Middle frontal gyrus (tissue), 1 donor: Measurements from ENCODE around the gene NRAS.
A peak's percentile ranks its signal among the peaks of the same experiment; 100 is the strongest.

Experiments
- DNase-seq: peaks from one replicate; pipeline ENCODE4 v3.0.0-alpha.2; 2015; ENCODE audit warnings: low spot score; ENCODE audit errors: extremely low spot score

The NRAS gene

DNA sequence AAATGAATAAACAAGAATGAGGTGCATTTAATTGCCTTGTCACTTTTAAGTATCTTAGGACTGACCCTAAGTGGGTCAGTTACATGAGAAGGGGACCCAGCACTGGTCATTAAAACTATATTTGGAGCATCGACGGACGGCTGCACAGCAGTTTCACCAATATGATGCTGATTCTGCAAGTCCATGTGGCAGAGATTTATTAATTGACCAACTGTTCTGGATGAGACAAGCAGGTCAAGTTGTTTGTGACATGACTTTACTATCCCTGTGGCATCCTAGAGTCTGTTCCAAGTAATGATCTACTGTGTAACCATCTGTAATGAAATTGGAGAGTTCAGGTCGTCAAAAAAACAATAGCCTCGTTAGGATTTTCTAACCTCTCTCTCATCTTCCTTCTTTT is 30.7 kb downstream of the NRAS start:
- DNase-seq: no peak

GRCh38 chr1:114677691-114678090 is 38.9 kb downstream of the NRAS start:
- no peak for DNase-seq

- no peak for DNase-seq
These were observed 40.5 kb downstream of the NRAS start for GRCh38 chr1:114676115-114676514.

DNA sequence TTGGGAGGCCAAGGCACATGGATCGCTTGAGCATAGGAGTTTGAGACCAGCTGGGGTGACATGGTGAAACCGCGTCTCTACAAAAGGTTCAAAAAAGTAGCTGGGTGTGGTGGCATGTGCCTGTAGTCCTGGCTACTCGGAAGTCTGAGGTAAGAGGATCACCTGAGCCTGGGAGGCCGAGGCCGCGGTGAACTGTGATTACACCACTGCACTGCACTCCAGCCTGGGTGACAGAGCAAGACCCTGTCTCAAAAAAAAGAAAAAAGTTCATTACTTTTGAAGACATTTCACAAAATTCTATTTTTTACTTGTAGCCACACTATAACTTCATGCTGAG is 44.7 kb downstream of the NRAS start:
- DNase-seq: no peak

DNA sequence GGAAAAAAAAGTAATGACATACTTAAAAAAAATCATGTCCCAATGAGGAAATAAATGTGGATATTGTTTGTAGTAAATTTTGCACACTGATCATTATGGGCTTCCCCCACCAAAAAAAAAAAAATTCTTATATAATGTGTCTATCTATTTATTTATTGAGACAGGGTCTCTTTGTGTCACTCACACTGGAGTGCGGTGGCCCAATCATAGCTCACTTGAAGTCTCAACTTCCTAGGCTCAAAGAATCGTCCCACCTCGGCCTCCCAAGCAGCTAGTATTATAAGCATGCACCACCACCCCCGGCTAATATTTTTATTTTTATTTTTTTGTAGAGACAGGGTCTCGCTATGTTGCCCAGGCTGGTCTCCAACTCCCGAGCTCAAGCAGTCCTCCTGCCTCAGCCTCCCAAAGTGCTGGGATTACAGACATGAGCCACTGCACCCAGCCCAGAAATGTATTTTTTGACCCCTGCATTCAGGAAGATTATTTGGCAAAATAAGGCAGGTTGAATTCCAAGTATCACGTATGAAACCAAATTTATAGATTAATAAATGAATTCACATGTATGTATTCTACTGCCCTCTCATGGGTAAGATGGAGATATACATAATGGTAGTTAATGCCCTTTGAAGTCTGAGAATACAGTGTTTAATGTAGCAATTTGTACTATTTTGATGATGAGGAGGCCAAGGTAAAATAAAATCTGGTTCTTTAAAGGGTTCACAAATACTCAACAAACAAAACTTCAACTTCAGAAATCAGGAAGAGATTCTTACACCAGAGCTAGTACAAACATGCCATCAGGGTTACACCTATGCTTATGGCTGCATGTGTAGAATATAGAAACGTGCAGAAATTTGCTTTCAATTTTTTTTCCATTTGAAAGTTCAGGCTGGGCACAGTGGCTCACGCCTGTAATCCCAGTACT is 45.3 kb downstream of the NRAS start:
- DNase-seq: no peak

- peak; percentile 20 for DNase-seq
These were observed 46.2 kb downstream of the NRAS start for GRCh38 chr1:114670083-114671010.

DNA sequence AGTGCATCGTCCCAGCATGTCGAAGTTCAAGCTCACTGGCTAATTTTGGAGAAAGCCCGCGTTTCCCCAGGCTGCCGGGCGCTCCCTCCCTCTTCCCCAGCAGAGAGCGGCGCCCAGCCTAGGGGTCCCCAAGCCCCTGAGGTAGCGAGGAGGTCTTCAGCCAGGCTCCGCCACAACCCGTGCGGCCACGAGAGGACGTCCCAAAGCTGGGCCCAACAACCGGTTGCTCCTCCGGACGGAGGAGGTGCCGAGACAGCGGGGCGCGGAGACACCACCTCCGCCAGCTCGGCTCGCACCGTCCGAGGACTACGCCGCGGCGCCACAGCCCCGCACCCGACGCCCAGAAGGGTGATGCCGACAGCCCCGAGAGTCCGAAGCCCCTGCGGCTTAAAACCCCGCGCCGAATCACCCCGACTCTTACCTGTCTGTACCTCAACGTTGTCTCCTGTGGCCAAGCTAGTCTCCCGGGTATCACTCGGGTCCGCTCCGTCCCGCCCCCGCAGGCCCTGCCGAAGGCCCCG is 46.9 kb downstream of the NRAS start, which contains the start of gene DENND2C:
TSS of gene DENND2C (minus strand) at position 488 of the 521 bp plus-strand sequence. CDS start 44,065 bp downstream, outside the sequence.
- no peak for DNase-seq

- no peak for DNase-seq
These were observed 47.6 kb downstream of the NRAS start for GRCh38 chr1:114668784-114669561.

- DNase-seq: no peak
These were observed 48.2 kb downstream of the NRAS start for GRCh38 chr1:114668373-114668772.

- no peak for DNase-seq
These were observed 49.6 kb downstream of the NRAS start for GRCh38 chr1:114666954-114667353.

DNA sequence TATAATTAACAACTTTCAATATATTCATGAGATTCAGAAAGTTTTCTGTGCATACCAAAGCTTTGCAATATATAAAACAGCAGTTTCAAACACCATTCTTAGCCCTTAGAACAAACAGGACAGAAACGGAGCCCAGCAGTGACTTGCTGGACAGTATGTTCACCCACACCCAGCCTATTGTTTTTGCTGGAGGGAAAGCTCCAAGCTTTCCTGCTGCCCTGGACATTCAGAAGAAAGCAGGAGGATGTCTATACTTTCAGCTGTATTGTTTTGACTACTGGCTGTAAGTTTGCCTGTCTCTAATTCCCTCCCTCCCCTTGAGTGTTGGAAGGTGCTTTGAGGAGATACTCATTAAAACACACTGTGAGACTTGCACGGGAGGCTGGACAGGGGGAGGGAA is 56.3 kb downstream of the NRAS start:
- DNase-seq: no peak
